Omental fat pad (tissue), 4 donors: ENCODE measurements around the gene GNAI1. TPM values are rescaled to one million over a fixed set of nuclear protein-coding genes. Genes with fewer than 3 reads are reported as not detected.

Source experiments
- ATAC-seq: fragments of 150-250 bp; one replicate; pipeline ENCODE4 v1.9.1; 2016; ENCODE audit warnings: mild to moderate bottlenecking, moderate library complexity; ENCODE audit not compliant: low FRiP score
- DNase-seq: peaks from one replicate; pipeline ENCODE4 v3.0.0-alpha.2; 2019; ENCODE audit warnings: low spot score
- total RNA-seq, 4 donors: library from RNA; depleted of rRNA; stranded (reverse); fragments of >200 nt; gene quantifications; one replicate each; pipeline ENCODE4 v1.1.0, GENCODE V29; 2016
- TF ChIP-seq, protein P1 (sequence below), 3 donors: fragments of 450-650 bp; IDR thresholded peaks; one replicate each; pipeline ENCODE4 v1.5.1; 2016 to 2017; ENCODE audit warnings: antibody characterized with exemption in 3 of 3, mild to moderate bottlenecking in 3 of 3, moderate library complexity in 2 of 3

GNAI1 gene
- total RNA-seq, 4 donors from 2014 or later = 62.2 to 149 (median 92.6) TPM

DNA sequence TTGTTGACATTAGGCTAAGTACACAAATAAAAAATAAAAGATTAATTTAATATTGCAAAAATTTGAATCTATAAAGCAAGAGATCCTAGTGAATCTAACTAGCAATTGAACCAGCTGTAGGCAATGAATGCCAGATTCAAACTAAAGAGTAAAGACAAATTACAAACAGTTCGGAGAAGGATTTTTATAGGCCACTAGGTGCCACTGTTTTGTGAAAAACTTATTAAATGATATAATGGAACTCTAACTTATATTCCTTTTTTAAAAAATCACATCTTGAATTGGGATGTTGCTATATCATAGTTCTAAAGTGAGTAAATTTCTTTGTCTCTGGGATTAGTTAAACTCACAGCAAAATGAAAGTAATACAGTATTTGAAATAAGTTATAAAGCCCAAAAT, 39.1 kb upstream of the GNAI1 start:
- TF ChIP-seq, protein P1, sequence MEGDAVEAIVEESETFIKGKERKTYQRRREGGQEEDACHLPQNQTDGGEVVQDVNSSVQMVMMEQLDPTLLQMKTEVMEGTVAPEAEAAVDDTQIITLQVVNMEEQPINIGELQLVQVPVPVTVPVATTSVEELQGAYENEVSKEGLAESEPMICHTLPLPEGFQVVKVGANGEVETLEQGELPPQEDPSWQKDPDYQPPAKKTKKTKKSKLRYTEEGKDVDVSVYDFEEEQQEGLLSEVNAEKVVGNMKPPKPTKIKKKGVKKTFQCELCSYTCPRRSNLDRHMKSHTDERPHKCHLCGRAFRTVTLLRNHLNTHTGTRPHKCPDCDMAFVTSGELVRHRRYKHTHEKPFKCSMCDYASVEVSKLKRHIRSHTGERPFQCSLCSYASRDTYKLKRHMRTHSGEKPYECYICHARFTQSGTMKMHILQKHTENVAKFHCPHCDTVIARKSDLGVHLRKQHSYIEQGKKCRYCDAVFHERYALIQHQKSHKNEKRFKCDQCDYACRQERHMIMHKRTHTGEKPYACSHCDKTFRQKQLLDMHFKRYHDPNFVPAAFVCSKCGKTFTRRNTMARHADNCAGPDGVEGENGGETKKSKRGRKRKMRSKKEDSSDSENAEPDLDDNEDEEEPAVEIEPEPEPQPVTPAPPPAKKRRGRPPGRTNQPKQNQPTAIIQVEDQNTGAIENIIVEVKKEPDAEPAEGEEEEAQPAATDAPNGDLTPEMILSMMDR (IDR thresholded peaks at IDR 0.05) = no peak
- ATAC-seq (peak; percentile 23), DNase-seq (no peak)

DNA sequence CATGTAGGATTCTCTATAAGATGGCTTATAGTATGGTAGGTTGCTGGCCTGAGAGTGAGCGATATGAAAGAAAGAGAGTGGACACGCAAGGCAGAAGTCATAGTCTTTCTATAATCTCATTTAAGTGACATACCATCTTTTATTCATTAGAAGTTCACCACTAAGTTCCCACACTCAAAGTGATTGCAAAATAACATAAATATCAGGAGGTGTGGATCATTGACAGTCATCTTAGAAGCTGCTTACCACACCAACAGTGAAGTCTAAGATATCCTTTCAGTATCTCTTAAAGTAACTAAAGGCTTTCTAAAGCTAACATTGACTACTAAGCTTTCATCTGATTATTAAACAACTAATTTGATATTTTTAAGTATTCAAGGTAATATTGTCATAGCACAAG, 36.9 kb upstream of the GNAI1 start:
- TF ChIP-seq, protein P1 (IDR thresholded peaks at IDR 0.05) = no peak
- DNase-seq (no peak), ATAC-seq (no peak)

DNA sequence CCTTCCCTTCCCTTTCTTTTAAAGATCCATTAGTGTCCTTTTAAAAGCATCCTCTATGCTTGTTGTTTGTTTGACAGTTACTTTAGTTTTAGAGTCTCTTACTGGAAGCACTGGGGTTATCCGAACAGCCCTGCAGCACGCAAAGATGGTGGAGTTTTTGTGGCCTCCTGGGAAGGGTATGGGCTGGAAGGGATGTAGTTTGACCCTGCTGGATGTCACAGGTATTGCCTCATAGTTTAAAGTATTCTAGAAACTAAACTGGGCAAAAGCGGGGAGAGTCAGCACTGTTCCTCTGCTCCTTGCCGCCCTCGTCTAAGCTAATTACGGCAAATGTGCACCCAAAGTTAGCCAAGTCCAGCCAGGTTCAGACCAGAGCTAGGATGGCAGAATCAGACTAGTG, 35.8 kb upstream of the GNAI1 start:
- no peak for ATAC-seq
- TF ChIP-seq, protein P1 (IDR thresholded peaks at IDR 0.05) = no peak

DNA sequence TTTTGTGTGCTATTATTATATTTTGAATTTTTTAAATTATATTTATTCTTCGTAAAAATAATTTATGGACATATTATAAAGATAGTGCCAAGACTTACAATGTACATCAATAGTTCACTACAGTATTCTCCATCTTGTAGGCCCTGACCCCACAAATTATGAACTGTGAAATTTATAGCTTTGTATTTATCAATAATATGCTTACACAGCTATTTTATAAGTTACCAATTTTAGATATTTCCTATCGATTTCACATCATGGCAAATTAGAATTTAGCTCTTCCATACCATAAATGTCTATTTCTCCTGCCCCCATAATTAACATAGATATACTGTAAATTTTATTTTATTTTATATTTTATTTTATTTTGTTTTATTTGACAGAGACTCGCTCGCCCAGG, 34.4 kb upstream of the GNAI1 start:
- TF ChIP-seq, protein P1 (IDR thresholded peaks at IDR 0.05) = no peak
- ATAC-seq = no peak
- DNase-seq = no peak

More for the DNA sequence above, 35.8 kb upstream of the GNAI1 start:
- DNase-seq = no peak

DNA sequence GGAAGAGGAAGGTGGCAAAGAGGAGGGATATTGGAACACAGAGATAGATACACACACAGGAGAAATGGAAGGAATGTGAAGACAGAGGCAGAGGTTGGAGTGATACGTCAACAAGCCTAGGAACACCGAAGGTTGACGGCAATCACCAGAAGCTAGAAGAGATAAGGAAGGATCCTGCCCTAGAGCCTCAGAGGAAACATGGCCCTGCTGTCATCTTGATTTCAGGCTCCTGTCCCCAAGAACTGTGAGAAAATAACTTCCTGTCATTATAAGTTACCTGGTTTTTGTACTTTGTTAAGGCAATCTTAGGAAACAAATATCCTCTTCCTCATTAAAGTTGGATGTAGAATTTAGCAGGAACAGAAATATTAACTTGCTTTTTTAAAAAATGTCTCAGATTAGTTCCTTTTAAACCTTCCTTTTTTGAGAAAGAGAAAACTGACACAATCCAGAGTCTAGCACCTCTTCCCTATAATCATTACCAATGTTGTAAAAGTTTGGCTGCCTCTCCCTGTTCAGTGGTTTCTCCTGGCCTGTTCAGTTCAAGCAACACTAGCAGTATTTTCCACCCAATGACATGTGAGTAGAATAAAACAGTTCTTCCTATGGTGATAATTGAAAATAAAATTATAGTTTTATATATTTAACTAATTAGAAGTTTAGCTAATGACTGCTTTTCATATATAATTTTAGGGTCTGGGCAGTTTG, 28.8 kb upstream of the GNAI1 start:
- DNase-seq (no peak), ATAC-seq (no peak)
- TF ChIP-seq, protein P1 (IDR thresholded peaks at IDR 0.05) = no peak

DNA sequence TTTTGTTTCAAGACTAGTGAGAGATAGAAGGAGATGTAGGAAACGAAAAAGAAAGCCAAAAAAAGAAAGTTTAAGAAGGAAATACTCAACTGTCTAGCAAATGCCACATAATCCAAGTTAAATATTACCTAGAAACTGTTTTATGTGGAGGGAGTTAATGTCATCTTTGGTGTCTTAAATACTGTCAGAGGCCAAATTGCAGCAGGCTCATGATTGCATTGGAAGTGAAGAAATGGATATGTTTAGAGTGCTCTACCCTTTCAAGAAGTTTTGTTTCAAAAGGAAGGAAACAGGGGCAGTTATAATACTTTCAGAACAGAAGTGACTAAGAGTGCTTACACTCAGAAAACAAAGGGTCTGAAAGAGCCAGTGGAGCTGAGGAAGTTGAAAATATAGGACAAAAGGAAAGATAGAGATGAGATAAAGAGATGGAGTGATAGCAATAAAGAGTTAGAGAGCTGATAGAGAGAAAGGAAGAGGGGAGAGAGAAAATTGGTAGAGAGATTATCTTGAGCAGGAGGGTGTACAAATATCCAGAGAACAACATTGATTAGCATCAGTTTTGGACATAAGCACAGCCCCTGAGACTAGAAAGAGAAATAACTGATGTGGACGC, 28.0 kb upstream of the GNAI1 start:
- DNase-seq (no peak), ATAC-seq (no peak)
- TF ChIP-seq, protein P1 (IDR thresholded peaks at IDR 0.05) = no peak

DNA sequence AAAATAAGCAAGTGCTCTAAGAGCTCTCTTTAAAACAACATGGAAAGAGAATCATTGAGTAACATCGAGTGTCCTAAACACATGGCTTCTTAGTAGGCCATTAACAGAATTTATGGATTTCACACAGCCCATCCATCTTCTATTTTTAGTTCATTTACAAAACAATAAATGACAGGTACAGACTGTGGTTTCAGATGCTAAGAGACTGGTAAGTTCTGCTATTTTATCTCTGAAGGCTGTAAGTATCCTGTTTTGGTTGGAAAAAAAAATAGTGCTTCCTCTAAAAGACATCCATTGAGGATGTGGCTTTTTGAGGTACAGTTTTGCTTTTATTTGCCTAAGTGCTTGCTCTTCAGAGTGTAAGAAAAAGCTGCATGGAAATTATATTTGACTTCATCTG, 27.4 kb upstream of the GNAI1 start:
- no peak for ATAC-seq
- no peak for DNase-seq
- TF ChIP-seq, protein P1 (IDR thresholded peaks at IDR 0.05) = no peak
